Fibroblast of lung (primary cell): Measurements from ENCODE around the gene TMEM242. TPM values are rescaled to one million over a fixed set of nuclear protein-coding genes. Genes with fewer than 3 reads are reported as not detected.

Experiments used
- DNase-seq, 2 donors: peaks; one replicate each; pipeline versions ENCODE4 v3.0.0 to v3.0.0-alpha.2; 2010; ENCODE audit warnings: low read depth in 2 of 2
- H2AFZ ChIP-seq: 2 replicates; pipeline ENCODE4 v1.5.1; 2012; ENCODE audit warnings: low read length, control low read depth, inconsistent platforms
- H3K27ac ChIP-seq: 2 replicates; pipeline ENCODE4 v1.5.1; 2011; ENCODE audit warnings: low read length, control low read depth; ENCODE audit not compliant: insufficient read depth
- H3K27me3 ChIP-seq: 2 replicates; pipeline ENCODE4 v1.5.1; 2011; ENCODE audit warnings: mild to moderate bottlenecking, low read length; ENCODE audit not compliant: control insufficient read depth, insufficient read depth
- H3K36me3 ChIP-seq: 2 replicates; pipeline ENCODE4 v1.5.1; 2011; ENCODE audit warnings: low read length; ENCODE audit not compliant: control insufficient read depth, insufficient read depth
- H3K4me1 ChIP-seq: 2 replicates; pipeline ENCODE4 v1.5.1; 2011; ENCODE audit warnings: low read length; ENCODE audit not compliant: control insufficient read depth, insufficient read depth; ENCODE audit errors: extremely low read depth
- H3K4me2 ChIP-seq: 2 replicates; pipeline ENCODE4 v1.5.1; 2011; ENCODE audit warnings: low read length, control low read depth; ENCODE audit not compliant: insufficient read depth; ENCODE audit errors: extremely low read depth
- H3K4me3 ChIP-seq, 4 experiments: fragments of 200-600 bp in 1 of 4; sonication (generic) in 1 of 4; replicated peaks in 1 of 4; 2 replicates each; pipeline ENCODE4 v1.5.1; 2011 to 2016; ENCODE audit warnings: low read length in 4 of 4, low read depth in 3 of 4, mild to moderate bottlenecking in 3 of 4, control low read depth in 2 of 4, inconsistent platforms in 1 of 4, mixed read lengths in 1 of 4; ENCODE audit not compliant: insufficient read depth in 1 of 4; ENCODE audit errors: control extremely low read depth in 1 of 4
- H3K79me2 ChIP-seq: 2 replicates; pipeline ENCODE4 v1.5.1; 2012; ENCODE audit warnings: mild to moderate bottlenecking, low read length, inconsistent platforms; ENCODE audit not compliant: control insufficient read depth, insufficient read depth
- H3K9ac ChIP-seq: 2 replicates; pipeline ENCODE4 v1.5.1; 2011; ENCODE audit warnings: mild to moderate bottlenecking, low read length, control low read depth; ENCODE audit not compliant: insufficient read depth
- H3K9me3 ChIP-seq: 2 replicates; pipeline ENCODE4 v1.5.1; 2012; ENCODE audit warnings: low read depth, low read length; ENCODE audit not compliant: control insufficient read depth, insufficient read depth
- H4K20me1 ChIP-seq: 2 replicates; pipeline ENCODE4 v1.5.1; 2011; ENCODE audit warnings: low read length; ENCODE audit not compliant: control insufficient read depth, insufficient read depth; ENCODE audit errors: extremely low read depth
- EZH2 ChIP-seq: IDR thresholded peaks from 2 replicates; pipeline ENCODE4 v1.5.1; 2012; ENCODE audit warnings: low read length, control low read depth, mild to moderate bottlenecking; ENCODE audit errors: missing control alignments
- polyA plus RNA-seq, 2 donors: library from polyadenylated mRNA; depleted of rRNA in 1 of 2; stranded (reverse) in 1 of 2; unstranded in 1 of 2; fragments of >200 nt; gene quantifications; 2 replicates each; pipeline ENCODE4 v1.2.1, GENCODE V29; 2011 to 2012; ENCODE audit warnings: missing spikeins in 1 of 2
- total RNA-seq: library from RNA; depleted of rRNA; stranded (reverse); fragments of >200 nt; gene quantifications from 2 replicates; pipeline ENCODE4 v1.2.1, GENCODE V29; 2014
- TF ChIP-seq, protein P1 (sequence below), 2 donors: IDR thresholded peaks in 1 of 2; conservative IDR thresholded peaks in 1 of 2; 1 replicate in 1 of 2; 2 replicates in 1 of 2; pipeline ENCODE4 v1.5.1; 2011 to 2012; ENCODE audit warnings: low read length in 2 of 2, control low read depth in 1 of 2, inconsistent platforms in 1 of 2, low read depth in 1 of 2, mild to moderate bottlenecking in 1 of 2

TMEM242 gene
- total and polyA plus RNA-seq, 2 donors (not counting 1 experiment from before 2014, with no cell fraction given): 7.3 to 7.8 TPM

DNA sequence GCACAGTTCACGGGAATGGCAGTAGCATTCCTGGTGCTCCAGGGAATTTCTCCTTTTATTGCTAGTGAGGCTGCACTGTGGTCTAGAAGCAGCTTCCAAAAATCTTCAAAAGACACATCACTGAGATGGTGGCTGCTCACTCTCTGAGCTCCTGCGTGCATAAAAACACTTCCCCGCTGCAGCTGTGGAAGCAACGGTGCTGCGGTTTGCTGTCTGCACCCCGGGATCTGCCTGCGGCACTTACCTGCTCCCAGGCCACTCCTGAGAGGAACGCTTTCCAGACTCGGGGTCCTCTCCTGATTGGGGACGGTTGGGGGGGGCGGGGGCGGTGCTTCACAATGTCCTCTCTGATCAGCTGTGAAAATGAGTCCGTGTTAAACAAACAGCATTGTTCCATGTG, 77.9 kb downstream of the TMEM242 start:
- Histone ChIP-seq H3K27ac (no peak overlapping the region), H3K4me1 (no peaks in the 10 kb centered on the region), H3K36me3 (no peaks in the 10 kb centered on the region), H3K9ac (no peak overlapping the region), H3K4me3 (no peak overlapping the region), H2AFZ (no peak overlapping the region), H4K20me1 (no peaks in the 10 kb centered on the region), H3K27me3 (peaks cover 9% of the 10 kb centered on the region), H3K9me3 (no peaks in the 10 kb centered on the region), H3K79me2 (no peaks in the 10 kb centered on the region), H3K4me2 (no peak overlapping the region)
- TF ChIP-seq, protein P1, sequence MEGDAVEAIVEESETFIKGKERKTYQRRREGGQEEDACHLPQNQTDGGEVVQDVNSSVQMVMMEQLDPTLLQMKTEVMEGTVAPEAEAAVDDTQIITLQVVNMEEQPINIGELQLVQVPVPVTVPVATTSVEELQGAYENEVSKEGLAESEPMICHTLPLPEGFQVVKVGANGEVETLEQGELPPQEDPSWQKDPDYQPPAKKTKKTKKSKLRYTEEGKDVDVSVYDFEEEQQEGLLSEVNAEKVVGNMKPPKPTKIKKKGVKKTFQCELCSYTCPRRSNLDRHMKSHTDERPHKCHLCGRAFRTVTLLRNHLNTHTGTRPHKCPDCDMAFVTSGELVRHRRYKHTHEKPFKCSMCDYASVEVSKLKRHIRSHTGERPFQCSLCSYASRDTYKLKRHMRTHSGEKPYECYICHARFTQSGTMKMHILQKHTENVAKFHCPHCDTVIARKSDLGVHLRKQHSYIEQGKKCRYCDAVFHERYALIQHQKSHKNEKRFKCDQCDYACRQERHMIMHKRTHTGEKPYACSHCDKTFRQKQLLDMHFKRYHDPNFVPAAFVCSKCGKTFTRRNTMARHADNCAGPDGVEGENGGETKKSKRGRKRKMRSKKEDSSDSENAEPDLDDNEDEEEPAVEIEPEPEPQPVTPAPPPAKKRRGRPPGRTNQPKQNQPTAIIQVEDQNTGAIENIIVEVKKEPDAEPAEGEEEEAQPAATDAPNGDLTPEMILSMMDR (conservative IDR thresholded peaks at IDR 0.05 in 1 of 2, IDR thresholded peaks at IDR 0.05 in 1 of 2; ENCODE audit: low read depth in 1 of 2, low read length in 2 of 2): no peak
- TF ChIP-seq EZH2: no peak
- no peak for DNase-seq

DNA sequence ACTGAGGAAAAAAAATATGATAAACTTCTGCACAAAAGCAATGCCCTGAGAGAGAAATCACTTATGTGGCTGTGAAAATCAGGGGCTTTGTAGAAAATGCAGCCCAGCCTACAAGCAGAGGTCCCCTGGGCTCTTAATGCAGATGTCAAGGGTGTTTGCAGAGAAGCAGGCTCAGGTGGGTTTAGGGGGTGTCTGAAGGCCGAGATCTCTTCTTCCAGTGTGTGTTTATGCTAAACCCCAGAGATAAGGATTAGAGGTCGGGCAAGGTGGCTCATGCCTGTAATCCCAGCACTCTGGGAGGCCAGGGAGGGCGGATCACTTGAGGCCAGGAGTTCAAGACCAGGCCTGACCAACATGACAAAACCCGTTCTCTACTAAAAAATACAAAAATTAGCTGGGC, 78.5 kb downstream of the TMEM242 start:
- Histone ChIP-seq H3K36me3 (no peaks in the 10 kb centered on the region), H3K27me3 (peaks cover 9% of the 10 kb centered on the region), H3K4me1 (no peaks in the 10 kb centered on the region), H3K4me3 (no peak overlapping the region), H3K9ac (no peak overlapping the region), H3K27ac (no peak overlapping the region), H3K79me2 (no peaks in the 10 kb centered on the region), H3K4me2 (no peak overlapping the region), H3K9me3 (no peaks in the 10 kb centered on the region), H2AFZ (no peak overlapping the region), H4K20me1 (no peaks in the 10 kb centered on the region)
- TF ChIP-seq, protein P1 (conservative IDR thresholded peaks at IDR 0.05 in 1 of 2, IDR thresholded peaks at IDR 0.05 in 1 of 2; ENCODE audit: low read depth in 1 of 2, low read length in 2 of 2): no peak
- no peak for DNase-seq

GRCh38 chr6:157244175-157244574, 79.1 kb downstream of the TMEM242 start:
- peak in 1 of 2 donors; percentile 84 for DNase-seq
- no peak overlapping the region for H3K4me2 ChIP-seq

More at GRCh38 chr6:157244175-157244574, 79.1 kb downstream of the TMEM242 start:
- Histone ChIP-seq H4K20me1 (no peaks in the 10 kb centered on the region), H3K27me3 (peaks cover 5% of the 10 kb centered on the region), H3K79me2 (no peaks in the 10 kb centered on the region), H2AFZ (no peak overlapping the region), H3K27ac (no peak overlapping the region), H3K4me1 (no peaks in the 10 kb centered on the region), H3K9ac (no peak overlapping the region), H3K9me3 (no peaks in the 10 kb centered on the region), H3K4me3 (no peak overlapping the region), H3K36me3 (no peaks in the 10 kb centered on the region)
- no peak for TF ChIP-seq EZH2
- TF ChIP-seq, protein P1 (conservative IDR thresholded peaks at IDR 0.05 in 1 of 2, IDR thresholded peaks at IDR 0.05 in 1 of 2; ENCODE audit: low read depth in 1 of 2, low read length in 2 of 2): no peak
